Stomach (tissue), 4 donors: ENCODE data around the gene KRT37.

Experiments
- CTCF ChIP-seq, 7 experiments: fragments of 450-650 bp in 4 of 7; fragments of 200-600 bp in 3 of 7; sonication (generic) in 3 of 7; IDR thresholded peaks; one replicate each; pipeline ENCODE4 v1.5.1; 2016 to 2019; ENCODE audit warnings: antibody characterized with exemption in 7 of 7, control low read depth in 2 of 7, mild to moderate bottlenecking in 1 of 7
- EP300 ChIP-seq: sonication (generic); formaldehyde crosslinking; IDR thresholded peaks from one replicate; pipeline ENCODE4 v1.6.1; 2017; ENCODE audit warnings: antibody characterized with exemption
- POLR2AphosphoS5 ChIP-seq, 3 donors: sonication (generic); formaldehyde crosslinking; IDR thresholded peaks; one replicate each; pipeline ENCODE4 v1.6.1; 2016; ENCODE audit warnings: antibody characterized with exemption in 3 of 3

DNA sequence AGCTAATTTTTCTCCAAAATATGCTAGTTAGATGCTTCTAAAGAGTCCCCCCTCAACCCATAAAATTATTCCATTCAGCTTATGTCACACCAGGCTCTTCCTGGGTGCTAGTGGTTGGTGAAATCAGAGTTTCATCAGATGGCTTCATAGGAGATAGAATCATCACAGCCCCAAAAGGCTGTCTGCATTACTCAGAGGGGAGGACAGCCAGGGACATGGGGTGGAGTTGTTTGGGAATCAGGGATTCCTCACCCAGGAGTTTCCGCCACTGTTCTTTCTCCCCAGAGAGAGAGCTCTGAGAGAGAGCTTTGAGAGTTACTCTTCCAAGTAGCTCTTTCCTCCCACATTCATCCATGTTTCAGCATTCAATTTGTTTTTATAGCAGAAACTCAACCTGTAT, 42.0 kb downstream of the KRT37 start:
- TF ChIP-seq CTCF (IDR thresholded peaks at IDR 0.05) = no peak
- no peak for TF ChIP-seq POLR2AphosphoS5 (IDR thresholded peaks at IDR 0.05)
- no peak for TF ChIP-seq EP300
